GM10266 (cell line): ENCODE measurements around the gene MYH1.
"Not testable (repeated sequence)": the region's sequence is repeated elsewhere in the genome, so short reads cannot be mapped to it uniquely, and the experiment has no call there.

Source experiments
- DNase-seq: peaks from one replicate; pipeline ENCODE4 v3.0.0; 2012; ENCODE audit errors: extremely low spot score
- TF ChIP-seq, protein P1 (sequence below): IDR thresholded peaks from 2 replicates; pipeline ENCODE4 v1.5.1; 2012; ENCODE audit warnings: mild to moderate bottlenecking, low read depth; ENCODE audit not compliant: control insufficient read depth, insufficient read depth; ENCODE audit errors: missing control alignments

Gene MYH1

GRCh38 chr17:10549096-10549842 lies 30.9 kb upstream of the MYH1 start, which contains the start of gene MYH2:
Gene MYH2 (minus strand): TSS chr17:10549658. CDS start chr17:10547920, 1,738 bp downstream.
- no peak for DNase-seq
- TF ChIP-seq, protein P1, sequence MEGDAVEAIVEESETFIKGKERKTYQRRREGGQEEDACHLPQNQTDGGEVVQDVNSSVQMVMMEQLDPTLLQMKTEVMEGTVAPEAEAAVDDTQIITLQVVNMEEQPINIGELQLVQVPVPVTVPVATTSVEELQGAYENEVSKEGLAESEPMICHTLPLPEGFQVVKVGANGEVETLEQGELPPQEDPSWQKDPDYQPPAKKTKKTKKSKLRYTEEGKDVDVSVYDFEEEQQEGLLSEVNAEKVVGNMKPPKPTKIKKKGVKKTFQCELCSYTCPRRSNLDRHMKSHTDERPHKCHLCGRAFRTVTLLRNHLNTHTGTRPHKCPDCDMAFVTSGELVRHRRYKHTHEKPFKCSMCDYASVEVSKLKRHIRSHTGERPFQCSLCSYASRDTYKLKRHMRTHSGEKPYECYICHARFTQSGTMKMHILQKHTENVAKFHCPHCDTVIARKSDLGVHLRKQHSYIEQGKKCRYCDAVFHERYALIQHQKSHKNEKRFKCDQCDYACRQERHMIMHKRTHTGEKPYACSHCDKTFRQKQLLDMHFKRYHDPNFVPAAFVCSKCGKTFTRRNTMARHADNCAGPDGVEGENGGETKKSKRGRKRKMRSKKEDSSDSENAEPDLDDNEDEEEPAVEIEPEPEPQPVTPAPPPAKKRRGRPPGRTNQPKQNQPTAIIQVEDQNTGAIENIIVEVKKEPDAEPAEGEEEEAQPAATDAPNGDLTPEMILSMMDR, result no peak

DNA sequence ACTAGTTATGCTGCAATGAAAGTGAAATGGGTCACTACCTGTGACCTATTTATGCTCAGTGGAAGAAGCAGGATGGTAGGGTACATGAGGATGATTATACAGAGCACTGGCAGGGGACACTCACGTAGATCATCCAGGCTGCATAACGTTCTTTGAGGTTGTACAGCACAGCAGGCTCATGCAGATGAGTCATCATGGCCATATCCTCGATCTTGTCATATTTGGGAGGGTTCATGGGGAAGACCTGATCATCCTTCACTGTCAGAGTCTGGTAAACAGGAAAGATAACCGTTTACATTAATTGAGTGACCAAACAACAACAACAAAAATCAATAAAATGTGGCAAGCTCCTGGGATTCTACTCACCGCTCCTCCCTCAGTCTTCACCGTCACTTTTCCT lies 29.0 kb upstream of the MYH1 start:
- no peak for DNase-seq
- TF ChIP-seq, protein P1, result no peak

- DNase-seq, result not testable (repeated sequence)
Observed at GRCh38 chr17:10543486-10543885, 25.1 kb upstream of the MYH1 start.

- DNase-seq, result not testable (repeated sequence)
Observed at GRCh38 chr17:10541179-10541578, 22.8 kb upstream of the MYH1 start.

- TF ChIP-seq, protein P1, result no peak
- no peak for DNase-seq
Observed at GRCh38 chr17:10532026-10532425, 13.7 kb upstream of the MYH1 start.

- DNase-seq, result no peak
- TF ChIP-seq, protein P1, result no peak
Observed at GRCh38 chr17:10527419-10527818, 9.1 kb upstream of the MYH1 start.

DNA sequence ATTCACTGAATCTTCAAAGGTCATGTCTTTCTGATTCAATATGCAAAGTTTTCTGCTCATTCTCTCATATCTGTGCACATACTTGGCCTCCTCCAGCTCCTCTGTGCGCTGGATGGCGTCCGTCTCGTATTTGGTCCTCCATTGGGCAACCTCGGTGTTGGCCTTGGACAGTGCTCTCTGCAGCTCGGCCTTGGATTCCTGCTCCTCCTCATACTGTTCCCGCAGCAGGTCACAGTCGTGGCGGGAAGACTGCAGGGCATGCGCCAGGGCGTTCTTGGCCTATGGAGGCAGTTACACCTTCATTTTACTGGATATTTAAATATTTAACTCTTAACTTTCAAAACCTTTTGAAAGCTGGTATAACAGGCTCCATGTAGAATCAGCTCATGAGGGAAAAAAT lies 8.2 kb upstream of the MYH1 start:
- DNase-seq, result no peak
- TF ChIP-seq, protein P1, result no peak

GRCh38 chr17:10523064-10523463 lies 4.7 kb upstream of the MYH1 start:
- TF ChIP-seq, protein P1, result no peak
- no peak for DNase-seq
